Stimulated activated CD4-positive, alpha-beta T cell treated with anti-CD3 and anti-CD28 coated beads, Interleukin-12 subunit alpha, Interleukin-12 subunit beta, amount 100 ng/mL, for 4 hours (primary cell): ENCODE data around the gene CD164L2.

Experiments
- DNase-seq: peaks from one replicate; pipeline ENCODE4 v3.0.0-alpha.2; 2020

The CD164L2 gene

DNA sequence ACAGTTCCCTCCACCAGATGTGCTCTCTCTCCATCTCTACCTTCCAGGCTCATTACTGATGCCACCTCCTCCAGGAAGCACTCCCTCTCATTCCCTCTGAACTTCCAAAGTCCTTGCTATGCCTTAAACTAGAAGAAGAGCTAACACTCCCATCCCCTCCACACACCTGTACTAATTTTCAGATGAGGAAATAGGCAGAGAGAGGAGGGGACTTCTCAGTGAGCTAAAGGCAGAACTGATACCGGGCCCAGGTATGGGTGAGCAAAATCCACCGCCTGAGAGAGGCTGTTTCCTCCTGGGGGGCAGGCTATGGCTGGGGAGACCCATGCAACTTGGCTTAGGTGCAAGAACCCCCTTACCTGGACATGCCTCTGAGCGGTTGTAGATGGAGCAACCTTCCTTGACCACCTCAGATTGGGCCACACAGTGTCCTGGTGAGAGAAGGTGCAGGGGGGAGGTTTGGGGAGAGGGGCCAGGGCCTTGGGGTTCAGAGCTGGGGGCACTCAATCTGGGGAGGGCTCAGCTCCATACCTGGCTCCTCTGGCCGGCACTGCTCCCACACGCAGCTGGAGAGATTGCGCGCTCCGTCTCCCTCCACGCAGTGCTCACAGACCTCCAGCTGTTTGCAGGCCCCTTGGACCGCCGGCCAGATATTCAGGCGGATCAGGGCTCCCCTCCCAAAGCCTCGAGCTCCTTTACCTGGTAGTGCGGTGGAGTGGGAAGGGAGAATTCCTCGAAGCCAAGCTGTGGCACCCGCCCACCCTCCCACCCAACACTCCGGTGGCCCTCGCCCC lies 967 bp downstream of the CD164L2 start:
- DNase-seq = no peak

DNA sequence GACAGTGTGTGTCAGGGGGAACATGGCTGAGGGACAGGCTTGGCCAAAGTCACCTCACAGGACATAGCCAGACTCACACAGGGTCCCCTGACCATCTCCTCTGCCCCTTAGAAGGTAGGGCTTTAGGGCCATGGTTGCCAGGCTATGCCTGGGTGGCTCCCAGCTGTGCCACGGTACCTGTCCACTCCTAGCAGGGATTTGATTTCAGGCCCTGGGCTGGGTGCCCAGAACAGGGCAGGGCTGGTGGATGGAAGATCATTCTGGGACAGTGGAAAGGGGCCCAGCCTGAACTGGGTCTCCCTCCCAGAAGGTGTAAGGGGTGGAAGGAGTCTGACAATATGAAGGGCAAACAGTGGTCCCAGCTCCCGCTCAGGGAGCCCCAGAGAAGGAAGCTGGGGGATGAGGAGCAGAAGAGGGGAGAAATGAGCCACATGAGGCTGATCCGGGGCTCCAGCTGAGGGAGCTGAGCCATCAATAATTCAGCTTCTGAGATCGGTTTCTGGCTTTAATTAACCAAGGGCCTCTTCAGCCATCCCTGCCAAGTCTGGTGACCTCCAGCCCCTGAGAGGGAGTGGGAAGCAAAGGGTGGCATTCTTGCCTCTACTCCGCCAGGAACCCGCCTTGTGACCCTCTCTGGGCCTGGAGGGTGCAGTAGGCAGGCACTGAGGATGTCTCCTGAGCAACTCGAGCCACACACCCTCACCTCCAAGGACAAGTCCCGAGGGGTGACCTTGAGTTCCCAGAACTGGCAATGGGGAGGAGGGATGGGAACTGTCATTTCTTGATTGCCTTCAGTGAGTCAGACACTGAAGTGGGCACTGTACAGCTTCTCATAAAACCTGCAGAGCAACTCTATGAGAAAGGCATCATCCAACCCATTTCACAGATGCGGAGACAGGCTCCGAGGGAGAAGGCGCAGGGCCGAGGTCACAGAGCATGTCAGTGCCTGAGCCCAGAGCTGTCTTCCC lies 2.1 kb downstream of the CD164L2 start:
- DNase-seq = no peak

DNA sequence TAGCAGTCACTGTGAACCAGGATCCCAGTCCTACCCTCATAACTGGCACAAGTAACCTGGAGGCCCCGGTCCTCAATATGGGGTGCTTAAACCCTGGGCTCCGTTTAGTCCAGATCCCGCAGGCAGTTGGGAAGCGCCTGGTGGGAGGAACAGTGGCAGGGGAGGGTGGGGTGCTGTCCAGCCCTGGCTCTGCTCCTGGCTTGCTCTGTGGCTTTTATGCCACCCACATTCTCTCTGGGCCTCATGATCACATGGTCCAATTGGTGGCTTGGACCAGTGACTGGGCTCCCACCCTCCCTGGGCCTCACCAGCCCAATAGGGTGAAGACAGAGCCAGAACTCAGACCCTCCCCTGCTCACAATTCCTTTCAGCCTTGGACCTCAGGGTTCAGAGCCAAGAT lies 2.9 kb downstream of the CD164L2 start:
- no peak for DNase-seq

DNA sequence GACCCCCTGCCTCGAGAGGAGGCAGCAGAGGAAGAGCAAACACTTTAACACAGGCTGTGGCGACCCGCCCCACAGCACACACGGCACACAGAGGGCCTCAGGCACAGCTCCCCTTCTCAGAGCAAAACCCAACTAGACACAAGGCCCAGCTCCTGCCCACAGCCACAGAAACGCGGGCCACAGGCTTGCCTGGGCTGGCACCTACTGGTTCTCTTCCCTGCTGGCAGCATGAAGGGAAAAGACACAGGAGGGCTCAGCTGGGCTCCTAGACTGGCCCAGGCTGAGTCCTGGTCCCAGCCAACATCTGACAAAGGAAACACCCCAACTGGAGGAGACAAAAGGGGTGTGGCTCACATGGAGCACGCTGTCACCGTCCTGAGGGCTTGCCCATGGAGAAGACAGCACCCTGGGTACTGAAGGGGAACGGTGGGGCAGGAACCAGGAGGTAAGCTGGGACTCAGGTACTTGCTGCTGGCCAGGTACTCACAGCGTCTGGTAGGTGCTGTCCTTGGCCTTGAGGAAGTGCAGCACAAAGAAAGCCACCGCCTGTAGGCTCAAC lies 3.5 kb downstream of the CD164L2 start:
- DNase-seq = no peak

DNA sequence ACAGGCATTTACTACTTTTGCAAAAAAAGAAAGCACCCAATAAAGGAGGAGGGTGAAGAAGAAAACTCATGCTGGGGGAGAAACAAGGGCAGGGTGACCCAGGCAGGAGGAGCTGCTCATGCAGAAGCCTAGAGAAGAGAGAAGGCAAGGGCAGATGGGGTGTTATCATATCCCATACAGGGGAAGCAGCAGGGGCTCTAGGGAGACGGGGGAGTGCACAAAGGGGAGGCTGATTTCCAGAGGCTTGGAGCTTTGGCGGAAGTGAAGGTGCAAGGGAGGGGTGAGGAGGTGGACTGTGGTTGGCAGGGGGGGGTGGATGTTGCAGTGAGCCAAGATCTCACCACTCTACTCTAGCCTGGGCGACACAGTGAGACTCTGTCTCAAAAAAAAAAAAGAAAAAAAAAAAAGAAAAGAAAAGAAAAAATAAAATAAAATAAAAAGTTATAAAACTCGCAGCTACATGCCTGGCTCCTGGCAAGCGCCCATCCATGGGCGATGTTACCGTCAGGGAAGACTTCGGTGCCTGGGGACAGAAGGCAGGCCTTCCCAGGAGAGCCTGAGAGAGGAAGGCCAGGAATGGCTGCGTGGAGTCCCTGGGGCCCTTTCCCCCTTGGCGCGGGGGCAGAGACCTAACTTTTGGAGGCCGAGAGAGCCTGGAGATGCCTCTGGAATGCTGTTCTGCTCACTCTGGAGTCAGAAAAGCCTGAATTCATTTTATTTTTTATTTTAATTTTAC lies 5.2 kb downstream of the CD164L2 start:
- no peak for DNase-seq

DNA sequence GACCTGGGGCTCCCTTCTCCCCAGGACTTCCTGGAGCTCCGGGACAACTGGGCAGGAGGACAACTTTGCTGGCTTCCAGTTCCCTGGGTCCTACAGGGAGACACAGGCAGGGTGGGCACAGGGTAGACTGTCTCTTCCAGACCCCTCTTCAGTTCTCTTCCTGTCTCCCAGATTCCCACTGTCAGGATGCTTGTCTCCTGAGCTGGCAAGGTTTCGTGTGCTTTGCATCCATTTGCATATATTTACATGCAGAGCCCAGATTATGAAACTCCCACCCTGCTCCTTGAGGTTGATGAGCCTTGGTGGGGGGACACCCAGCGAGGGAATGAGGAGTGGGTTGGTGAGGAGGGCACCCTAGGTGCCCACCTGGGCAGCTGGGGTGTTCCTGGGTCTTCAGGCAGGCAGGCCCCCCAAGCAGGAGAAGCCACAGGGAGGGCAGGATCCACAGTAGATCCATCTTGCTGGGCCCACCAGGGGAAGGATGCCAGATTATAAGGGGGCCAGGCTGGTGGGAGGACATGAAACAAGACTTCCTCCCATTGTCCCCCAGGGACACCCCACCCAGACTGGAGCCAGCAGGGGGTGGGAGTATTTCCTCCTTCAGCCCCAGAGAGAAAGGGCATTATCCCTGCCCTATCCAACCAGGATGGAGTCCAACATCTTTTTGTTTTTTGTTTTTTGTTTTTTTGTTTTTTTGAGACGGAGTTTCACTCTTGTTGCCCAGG lies 8.6 kb downstream of the CD164L2 start, which contains the start of gene FCN3:
TSS of gene FCN3 (minus strand) at position 463 of the 725 bp plus-strand sequence. CDS start at position 457, 6 bp downstream.
- no peak for DNase-seq

DNA sequence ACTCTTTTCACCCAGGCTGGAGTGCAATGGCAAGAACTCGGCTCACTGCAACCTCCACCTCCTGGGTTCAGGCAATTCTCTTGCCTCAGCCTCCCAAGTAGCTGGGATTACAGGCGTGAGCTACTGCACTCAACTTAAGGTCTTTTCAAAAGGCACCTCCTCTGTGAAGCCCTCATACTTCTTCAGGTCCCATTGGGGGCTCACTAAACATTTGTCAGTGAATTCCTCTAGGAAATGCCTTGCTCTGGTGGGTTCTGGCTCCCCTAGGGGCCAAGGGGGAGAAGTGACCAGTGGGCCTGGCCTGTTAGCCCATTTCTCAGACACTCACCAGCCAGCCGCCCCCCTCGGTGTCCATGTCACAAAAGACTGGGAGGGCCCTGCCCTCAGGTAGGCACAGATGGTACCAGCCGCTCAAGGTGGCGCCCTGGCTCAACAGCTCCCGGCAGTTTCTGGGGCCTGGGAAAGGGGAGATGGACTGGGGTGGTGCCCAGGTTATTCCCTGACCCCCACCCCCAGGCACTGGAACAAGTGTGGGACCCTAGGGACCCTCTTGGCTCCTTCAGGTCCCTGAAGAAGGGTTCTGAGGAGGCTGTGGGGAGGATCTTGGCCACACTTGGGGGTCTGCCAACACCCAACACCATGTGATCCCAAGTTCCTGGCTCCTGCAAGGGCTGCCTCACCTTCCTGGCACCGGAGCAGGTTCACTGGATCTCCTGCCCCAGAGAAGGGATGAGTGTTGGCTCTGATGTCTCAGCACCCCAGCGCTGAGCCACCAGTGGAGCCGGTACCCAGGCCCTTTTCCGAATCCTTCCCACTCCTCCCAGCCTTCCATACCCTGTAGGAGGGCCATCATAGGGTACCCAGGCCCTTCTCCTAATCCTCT lies 10.1 kb downstream of the CD164L2 start:
- DNase-seq = no peak

DNA sequence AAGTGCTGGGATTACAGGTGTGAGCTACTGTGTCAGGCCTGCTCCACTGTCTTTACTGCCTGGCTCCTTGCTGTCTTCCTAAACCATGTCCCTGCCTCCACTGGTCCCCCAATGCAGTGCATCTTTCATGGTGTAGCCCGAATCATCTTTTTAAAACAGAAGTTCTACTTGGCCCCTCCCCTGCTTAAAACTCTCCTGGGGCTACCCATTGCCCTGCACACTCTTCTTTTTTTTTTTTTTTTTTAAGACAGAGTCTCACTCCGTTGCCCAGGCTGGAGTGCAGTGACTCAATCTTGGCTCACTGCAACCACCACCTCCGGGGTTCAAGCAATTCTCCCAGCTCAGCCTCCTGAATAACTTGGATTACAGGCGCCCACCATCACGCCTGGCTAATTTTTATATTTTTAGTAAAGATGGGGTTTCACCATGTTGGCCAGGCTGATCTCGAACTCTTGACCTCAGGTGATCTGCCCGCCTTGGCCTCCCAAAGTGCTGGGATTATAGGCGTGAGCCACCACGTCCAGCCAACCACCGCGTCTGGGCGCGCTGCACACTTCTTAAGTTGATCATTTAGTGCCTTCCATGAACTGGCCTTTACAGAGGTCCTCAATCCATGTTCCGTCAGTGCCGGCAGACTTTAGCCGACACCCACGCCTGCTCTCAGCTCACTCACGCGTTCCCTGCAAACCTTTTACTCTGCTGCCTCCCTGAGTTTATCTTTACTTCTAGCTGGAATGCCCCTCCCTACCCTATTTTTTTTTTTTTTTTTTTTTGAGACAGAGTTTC lies 10.9 kb downstream of the CD164L2 start:
- DNase-seq = no peak

DNA sequence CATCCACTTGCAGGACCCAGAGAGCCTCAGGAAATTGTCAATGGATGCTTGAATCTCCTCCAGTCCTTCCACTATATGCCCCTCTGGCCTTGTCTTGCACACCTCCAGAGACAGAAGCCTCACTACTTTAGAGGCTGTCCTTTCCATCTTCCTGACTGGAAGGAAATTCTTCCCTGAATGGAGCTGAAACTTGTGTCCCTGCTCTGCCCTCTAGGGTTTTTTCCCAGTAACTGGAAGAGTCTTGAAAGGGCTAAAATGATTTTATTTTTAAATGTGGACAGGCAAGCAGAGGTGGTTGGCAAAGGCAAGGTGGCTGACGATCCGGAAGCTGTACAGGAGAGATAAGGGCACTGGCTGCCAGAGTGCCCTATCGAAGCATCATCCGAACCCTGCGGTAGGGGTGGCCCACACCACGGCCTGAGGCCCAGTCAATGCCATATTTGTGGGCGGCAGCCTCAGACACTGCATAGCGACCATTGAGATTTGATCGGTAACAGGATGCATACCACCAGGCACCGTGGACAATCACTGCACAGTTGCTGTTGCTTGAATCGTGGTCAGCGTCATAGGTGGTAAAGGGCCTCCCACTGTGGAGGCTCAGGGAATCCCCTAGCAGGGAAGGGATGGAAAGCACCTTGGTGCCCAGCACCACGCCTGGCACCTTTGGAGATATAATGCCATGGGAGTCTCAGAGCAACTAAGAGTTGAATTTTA lies 14.1 kb downstream of the CD164L2 start:
- DNase-seq = no peak

DNA sequence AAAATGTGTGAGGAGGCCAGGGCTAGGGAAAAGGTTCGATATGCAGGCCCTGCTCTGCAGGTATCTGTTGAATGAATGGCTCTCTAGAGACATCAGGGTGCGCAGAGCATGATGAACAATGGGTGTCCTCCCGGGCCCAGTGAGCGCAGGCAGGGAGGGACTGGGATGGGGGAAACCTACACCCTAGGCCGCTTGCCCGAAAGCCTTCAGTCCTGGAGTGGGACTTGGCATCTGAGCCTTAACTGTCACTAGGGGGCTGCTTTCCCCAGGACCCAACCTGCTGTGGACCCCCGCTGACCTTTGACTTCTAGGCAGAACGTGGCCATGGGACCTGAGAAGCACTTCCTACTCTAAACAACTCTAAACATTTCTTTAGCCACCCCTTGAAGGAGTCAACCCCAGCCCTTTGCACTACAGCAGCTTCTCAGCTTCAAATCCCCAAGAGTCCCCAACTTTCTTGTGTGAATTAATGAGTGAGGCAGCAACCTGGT lies 15.9 kb downstream of the CD164L2 start:
- no peak for DNase-seq

DNA sequence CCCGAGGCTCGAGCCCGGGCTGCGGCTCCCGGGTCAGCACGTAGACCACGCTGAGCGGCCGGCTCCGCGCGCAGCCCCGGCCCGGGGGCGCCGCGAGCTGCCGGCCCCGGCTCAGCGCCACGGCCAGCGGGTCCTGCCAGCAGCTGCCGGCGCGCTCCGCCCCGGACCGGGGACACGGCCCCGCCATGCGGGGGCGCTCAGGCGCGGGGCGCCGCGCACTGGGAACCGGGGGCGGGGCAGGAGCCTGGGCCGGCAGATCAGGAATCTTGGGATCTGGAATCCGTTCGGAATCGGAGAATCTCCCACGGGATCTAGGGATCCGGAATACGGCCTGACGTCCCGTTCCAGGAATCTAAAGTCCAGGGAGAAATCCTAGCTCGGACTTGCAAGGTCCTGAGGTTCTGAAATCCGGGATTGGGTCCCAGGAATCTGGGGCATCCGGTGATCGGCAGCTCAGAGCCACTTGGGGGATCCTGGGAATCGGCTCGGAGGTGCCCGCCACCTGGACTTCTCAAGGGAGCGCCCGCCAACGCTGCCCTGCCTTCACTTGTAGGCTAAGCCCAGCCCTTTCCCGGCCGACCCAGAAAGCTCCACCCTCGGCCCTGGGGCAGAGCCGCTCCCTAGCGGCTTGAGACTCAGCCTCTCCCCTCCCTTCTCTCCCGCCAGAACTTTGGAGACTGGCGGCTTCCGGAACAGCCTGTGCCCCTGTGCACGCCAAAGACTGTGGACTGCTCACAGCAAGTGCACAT lies 16.5 kb downstream of the CD164L2 start, which contains the start of gene MAP3K6:
TSS of gene MAP3K6 (minus strand) at position 551 of the 749 bp plus-strand sequence. CDS start at position 187, 364 bp downstream.
- peak; percentile 45 for DNase-seq

DNA sequence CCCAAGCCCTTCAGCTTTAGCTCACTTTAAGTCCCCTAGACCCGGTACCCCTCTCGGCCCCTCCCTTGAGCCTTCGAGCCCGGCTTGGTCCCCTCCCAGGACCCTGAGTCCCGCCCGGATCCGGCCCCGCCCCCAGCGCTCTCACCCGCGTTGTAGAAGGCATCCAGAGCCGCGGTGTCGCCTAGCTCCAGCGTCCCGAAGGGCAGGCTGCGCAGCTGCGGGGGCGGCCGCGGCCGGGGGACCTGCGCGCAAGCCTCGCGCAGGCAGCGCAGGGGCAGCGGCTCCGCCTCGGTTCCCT lies 17.1 kb downstream of the CD164L2 start:
- peak; percentile 71 for DNase-seq

DNA sequence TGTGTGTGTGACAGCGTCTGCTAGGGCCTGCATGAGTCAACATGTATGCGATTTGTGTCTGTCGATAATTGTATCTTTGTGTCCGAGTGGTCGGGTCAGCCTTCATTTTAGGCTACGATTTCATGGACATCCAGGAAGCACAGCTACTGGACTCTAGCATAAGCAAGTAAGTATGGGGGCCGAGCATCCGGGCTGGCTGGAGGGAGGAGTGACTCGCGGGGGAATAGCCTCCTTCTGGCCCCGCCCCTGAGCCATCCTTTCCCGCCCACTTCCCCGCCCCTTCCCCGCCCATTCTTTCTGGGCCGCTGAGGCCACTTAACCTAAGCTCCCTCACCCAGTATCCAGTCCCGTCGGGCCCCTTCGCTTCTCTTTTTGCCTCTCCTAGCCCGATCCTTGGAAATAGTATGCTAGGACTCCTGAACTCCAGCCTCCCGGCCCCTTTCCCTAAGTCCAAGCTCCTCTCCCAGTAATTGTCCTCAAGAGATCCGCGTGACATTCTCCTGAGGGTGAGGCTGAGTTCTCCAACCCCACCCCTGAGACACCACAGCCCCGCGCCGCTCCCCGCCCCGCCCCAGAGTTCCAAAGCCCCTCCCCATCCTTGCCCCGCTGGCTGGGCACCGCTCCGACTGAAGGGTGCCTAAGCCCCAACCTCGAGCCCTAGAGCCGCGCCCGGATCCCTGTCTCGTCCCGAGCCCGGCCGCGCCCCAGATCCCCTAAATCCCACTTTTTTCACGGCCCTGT lies 17.6 kb downstream of the CD164L2 start:
- DNase-seq = peak; percentile 78

DNA sequence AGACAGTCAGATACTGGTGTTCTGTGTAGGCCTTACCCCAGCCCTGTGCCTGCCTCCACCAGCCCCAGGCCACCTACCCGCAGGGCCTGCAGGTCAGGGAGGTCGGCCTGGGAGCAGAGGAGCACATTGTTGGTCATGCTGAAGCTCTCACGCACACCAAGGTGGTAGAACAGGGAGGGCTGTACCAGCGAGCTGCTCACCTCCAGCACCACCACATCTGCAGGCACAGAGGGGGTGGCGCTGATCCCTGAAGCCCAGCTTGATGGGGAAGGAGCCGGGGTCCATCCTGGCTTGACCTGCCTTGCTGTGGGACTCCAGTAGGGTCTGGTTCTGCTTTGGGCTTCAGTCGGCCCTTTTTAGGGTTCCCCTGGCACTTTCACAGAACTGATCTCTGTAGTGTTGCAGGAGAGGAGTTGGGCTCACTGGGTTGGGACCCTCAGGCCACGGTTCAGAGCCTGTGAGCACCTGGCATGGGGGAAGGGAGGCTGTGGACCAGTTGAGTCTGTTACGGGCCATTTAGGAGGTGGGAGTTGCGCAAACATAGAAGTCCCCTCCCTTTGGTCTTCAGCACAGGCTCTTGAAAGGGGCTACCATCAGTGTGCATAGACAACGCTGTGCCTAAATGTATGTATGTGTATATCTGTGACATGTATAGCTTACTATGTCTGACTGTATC lies 18.3 kb downstream of the CD164L2 start:
- DNase-seq = no peak

DNA sequence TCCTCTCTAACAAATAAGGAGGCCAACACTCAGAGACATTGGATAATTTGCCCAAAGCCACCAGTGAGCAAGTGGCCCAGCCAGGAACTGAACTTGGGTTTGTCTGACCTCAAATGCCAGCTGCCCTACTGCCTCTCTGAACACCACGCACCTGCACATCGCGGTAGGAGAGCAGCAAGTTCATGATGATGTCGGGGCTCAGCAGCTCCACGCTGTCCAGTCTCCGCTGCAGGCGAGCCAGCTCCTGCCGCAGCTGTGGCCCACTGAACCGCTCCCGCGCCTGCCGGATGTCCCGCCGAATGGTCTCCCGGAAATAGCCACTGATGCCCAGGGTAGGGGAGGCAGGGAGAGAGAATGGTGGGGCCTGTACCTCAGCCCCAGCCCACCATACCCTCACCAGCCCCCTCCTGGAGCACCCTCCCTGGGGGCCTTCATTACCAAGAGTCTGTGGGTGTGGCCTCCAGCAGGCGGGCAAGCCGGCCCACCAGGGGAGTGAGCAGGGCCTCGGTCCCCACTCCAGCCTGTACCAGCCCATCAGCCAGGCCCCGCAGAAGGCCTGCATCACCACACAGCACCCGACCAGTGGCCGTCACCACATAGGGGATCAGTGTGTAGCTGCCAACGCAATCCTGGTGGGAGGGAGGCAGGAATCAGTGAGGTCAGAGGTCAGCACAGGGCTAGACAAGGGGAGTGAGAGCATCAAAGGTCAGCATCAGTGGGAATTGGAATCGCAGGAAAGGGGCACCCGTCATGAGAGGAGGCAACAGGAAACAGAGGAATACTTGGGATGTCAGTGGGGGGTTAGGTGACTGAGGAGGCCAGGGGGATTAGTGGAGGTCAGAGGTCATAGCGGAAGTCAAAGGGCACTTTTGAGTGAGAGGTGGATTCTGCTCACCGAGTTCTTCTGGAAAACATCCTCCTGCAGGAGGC lies 19.1 kb downstream of the CD164L2 start:
- no peak for DNase-seq

DNA sequence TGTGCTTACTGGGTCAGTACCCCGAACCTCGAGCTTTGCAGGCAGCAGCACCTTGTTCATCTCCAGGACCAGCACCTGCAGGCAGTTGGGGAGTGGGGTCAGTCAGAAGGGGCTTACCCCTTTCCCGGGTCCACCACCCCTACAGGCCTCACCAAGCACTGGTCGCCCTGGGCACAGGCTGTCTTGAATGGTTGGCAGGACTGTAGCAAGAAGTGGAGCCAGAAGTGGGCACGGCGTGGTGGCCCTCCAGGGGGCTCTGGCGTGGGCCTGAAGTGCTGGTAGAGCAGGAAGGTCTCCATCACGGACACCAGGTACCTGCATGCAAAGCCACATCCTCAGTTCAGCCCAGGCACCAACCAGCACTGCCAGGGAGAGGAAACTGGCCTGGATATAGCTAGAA lies 21.6 kb downstream of the CD164L2 start:
- DNase-seq = no peak
